Ovary (tissue), 3 donors: Measurements from ENCODE around the gene ZNF582.

Experiments used
- CTCF ChIP-seq, 3 donors: fragments of 450-650 bp in 2 of 3; fragments of 200-600 bp in 1 of 3; IDR thresholded peaks; one replicate each; pipeline versions ENCODE4 v1.5.1 to v1.8.0; 2016 to 2022; ENCODE audit warnings: antibody characterized with exemption in 3 of 3, mild to moderate bottlenecking in 1 of 3
- EP300 ChIP-seq: sonication (generic); formaldehyde crosslinking; IDR thresholded peaks from one replicate; pipeline ENCODE4 v1.6.1; 2017; ENCODE audit warnings: antibody characterized with exemption
- POLR2A ChIP-seq: fragments of 450-650 bp; IDR thresholded peaks from one replicate; pipeline ENCODE4 v1.6.1; 2017; ENCODE audit warnings: antibody characterized with exemption, mild to moderate bottlenecking, moderate library complexity
- donor health status: DM: no; HTN: no; CAD: no.

- no peak for TF ChIP-seq CTCF (IDR thresholded peaks at IDR 0.05)
- no peak for TF ChIP-seq EP300
- no peak for TF ChIP-seq POLR2A
These were observed 37.8 kb downstream of the ZNF582 start for GRCh38 chr19:56355517-56355916.
